Thyroid gland (tissue), 4 donors: Measurements from ENCODE around the gene GREB1L.

ENCODE experiments used
- CTCF ChIP-seq, 6 experiments: fragments of 200-600 bp in 3 of 6; fragments of 450-650 bp in 3 of 6; sonication (generic) in 3 of 6; IDR thresholded peaks; one replicate each; pipeline ENCODE4 v1.5.1; 2016 to 2019; ENCODE audit warnings: antibody characterized with exemption in 6 of 6, mild to moderate bottlenecking in 2 of 6, inconsistent platforms in 1 of 6, moderate library complexity in 1 of 6
- POLR2A ChIP-seq, 2 donors: fragments of 450-650 bp; IDR thresholded peaks; one replicate each; pipeline ENCODE4 v1.6.1; 2017; ENCODE audit warnings: antibody characterized with exemption in 2 of 2, mild to moderate bottlenecking in 2 of 2, moderate library complexity in 1 of 2

GRCh38 chr18:21451851-21452250 lies 209.8 kb downstream of the GREB1L start:
- TF ChIP-seq CTCF (IDR thresholded peaks at IDR 0.05) (no peak), POLR2A (IDR thresholded peaks at IDR 0.05) (no peak)
